Stimulated activated CD4-positive, alpha-beta T cell treated with anti-CD3 and anti-CD28 coated beads, Interleukin-4, amount 100 ng/mL, for 48 hours (primary cell): Measurements from ENCODE around the gene PHTF1.

Experiments used
- DNase-seq, 2 donors: peaks; one replicate each; pipeline ENCODE4 v3.0.0-alpha.2; 2020; ENCODE audit warnings: low read depth in 2 of 2

Gene PHTF1

DNA sequence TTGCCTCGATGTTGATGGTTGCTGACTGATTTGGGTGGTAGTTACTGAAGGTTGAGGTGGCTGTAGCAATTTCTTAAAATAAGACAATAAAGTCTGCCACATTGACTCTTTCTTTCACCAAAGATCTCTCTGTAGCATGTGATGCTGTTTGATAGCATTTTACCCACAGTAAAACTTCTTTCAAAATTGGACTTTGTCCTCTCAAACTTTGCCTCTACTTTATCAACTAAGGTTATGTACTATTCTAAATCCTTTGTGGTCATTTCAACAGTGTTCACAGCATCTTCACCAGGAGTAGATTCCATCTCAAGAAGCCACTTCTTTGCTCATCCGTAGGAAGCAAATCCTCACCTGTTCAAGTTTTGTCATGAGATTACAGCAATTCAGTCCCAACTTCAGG is 93.2 kb downstream of the PHTF1 start:
- DNase-seq: no peak

DNA sequence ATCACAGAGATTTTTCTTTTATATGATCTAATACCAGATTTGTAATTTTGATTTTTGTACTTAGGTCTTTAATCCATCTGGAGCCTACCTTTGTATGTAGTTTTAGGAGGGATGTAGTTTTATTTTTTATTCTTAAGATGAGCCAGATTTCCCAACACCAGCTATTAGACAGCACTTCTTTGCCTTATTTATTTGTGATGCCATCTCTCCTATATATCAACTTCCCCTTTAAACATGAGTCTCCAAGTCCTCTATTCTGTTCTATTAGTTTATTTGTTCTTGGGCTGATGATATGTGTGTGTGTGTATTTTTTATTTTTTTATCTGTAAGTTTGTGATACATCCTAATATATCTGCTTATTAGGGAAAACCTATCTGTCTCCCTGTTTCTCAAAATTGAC is 94.2 kb downstream of the PHTF1 start:
- DNase-seq: no peak

DNA sequence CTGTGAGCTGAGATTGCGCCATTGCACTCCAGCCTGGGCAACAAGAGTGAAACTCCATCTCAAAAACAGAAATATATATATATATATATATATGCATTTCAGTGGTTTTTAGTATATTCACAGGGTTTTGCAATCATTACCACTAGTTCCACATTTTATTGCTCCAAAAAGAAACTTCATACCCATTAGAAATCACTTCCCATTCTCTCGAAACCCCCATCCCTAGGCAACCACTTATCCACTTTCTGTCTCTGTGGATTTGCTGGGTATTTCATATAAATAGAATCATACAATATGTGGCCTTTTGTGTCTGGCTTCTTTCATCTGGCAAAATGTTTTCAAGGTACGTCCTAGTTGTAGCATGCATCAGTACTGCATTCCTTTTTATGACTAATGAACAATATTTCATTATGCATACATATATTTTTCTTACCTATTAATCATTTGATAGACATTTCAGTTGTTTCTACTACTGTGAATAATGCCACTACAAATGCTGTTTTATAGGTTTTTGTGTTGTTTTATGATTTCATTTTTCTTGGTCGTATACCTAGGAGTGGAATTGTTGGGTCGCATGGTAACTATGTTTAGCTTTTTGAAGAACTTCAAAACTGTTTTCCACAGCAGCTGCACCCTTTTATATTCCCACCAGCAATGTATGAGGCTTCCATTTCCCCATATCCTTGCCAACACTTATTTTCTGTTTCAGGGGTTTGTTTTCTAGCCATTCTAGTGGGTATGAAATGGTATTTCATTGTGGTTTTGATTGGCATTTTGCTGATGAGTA is 95.9 kb downstream of the PHTF1 start:
- no peak for DNase-seq

DNA sequence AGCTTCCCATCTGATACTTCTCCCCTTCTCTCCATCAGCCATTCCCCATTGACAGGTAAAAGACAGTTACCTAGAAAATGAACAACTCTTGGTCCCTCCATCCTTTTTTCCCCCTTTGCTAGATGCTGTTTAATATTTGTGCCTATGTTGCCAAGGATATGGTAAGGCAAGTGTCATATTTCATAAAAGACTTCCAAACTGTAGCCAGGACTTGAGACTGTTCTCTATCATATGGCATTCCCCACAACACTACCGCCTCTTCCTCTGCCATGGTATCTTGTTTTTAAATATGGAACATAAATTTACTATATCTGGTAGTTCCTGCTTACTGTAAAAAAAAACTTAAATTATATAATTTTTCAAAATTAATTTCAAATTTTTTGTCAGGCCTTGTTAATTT is 97.2 kb downstream of the PHTF1 start:
- no peak for DNase-seq

DNA sequence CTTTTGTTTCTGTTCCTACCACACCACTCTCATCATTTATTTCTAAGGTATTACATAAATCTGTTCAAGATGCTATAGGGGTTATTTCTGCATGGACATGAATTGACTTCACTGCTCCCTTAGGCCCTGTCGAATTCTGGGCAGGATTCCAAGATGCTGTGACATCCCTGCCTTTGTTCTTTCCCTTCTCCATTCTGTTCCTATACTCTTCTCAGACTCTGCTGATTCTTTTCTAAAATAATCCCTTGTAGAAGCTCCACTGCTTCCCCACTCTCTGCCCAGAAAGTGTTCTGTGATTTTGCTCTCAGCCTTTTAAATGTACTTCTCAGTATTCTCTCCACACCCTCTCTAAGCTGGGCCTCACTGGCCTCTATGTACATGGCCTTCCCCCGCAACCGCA is 99.2 kb downstream of the PHTF1 start:
- DNase-seq: no peak

DNA sequence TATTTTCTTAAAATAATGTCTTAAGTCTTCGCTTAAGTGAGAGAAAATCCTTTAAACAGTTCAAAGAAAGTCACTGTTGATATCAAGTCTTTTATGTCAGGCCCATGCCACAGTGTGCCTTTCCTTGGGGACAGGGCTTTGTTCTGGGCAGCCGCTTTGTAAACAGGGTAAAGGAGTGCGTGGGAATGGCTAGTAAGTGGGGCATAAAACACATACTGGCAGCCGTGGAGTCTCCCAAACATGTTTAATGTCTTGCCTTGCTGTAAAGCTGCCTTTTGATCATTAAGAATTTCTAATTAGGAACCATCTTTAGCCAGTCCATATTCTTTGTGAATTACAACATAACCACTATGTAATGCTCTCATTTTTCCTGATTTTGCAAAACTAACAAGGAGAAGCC is 99.7 kb downstream of the PHTF1 start:
- DNase-seq: no peak

DNA sequence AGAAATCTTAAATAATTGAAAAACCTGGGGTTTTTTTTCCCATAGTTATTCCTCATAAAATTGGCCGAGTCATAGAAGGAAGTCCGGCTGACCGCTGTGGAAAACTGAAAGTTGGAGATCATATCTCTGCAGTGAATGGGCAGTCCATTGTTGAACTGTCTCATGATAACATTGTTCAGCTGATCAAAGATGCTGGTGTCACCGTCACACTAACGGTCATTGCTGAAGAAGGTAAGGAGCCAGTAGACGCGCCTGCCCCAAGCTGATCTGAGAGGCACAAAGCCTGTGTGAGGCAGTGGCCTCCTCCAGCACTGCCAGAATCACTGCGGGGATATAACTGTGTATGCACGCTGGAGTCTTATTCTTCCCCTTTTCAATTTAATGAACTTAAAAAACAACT is 100.3 kb downstream of the PHTF1 start:
- DNase-seq: no peak

DNA sequence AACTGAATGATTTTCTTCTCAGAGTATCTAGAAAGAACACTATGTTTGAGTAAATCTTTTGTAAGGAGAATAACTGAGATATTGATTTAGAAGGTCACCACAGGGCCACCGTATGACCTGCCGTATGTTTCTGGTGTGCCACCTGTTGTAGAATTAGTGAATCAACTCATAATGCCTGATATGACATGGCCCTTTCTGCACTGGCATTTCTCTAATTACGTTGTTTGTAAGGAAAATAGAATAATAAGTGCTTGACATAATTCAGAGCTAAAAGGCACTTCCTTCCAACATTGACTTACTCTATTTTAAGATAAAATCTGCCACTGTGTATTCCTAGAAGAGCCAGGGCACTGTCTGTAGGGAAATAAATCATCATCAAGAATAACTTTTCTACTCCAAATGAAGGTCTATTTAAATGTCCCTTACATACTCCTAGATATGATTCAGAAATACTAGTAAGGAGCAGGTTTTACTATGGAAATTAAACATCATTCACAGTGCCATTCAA is 101.7 kb downstream of the PHTF1 start:
- DNase-seq: no peak

DNA sequence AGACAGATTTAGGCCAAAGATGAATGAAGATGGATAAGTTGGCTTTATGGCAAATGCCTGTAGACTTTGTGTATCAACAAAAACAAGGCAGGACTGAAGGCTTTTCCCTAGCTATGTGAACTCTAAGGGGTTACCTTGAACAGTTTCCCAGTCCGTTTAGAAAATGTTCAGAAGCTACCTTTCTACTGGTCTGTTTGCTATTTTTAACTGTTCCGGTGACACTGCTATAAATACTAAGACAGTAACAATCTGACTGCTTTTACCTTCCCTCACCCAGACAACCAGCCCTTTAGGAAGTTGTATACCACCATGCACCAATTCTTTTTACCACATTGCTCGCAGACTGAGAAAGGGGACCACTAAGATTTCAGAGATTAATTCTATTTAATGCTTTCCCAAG is 102.2 kb downstream of the PHTF1 start:
- no peak for DNase-seq

DNA sequence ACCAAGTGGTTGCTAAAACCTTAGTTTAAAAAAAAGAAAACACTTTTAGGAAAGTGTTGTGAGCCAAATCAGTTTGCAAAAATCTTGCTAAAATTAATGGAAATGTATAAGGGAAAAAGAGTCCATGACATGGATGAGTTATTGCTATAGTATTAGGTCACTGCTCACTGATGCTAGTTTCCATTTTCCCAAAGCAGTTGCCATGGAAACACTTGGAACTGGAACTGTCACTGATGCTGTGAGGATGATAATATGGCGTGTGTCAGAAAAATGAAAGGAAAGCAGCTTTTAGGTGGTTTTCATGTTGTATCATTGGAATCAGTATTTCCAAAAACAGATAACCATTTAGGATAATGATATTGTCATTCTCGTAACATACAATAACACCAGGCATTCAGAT is 104.4 kb downstream of the PHTF1 start:
- DNase-seq: no peak

DNA sequence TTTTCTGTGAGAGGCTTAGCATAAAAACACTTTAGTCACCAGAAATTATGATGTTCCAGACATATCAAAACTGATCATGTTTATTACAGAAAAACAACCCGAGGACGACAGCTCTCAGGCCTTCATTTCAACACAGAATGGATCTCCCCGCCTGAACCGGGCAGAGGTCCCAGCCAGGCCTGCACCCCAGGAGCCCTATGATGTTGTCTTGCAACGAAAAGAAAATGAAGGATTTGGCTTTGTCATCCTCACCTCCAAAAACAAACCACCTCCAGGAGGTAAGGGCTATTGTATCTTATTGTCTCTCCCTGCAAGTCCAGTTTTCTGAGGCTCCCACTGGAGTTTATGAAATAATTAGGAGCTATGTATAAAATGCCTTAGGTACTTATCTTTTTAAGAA is 105.5 kb downstream of the PHTF1 start:
- no peak for DNase-seq

DNA sequence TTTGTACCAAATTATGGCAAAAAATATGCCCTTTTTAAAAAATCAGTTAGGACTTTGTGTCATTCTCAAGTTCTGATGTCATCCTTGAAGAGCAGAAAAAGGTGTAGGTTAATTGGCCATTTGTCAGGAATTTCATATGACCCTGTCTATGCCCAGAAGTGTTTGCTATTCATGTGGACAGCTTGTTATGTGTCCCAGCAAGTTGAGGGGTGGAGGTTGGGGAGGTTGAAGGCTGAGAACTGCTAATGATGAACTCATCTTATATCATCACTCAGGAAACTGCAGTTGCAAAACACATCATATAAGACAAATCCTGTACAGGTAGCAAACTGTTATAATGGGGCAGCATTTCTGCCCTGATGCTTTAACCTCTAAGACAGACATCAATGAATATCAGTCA is 106.5 kb downstream of the PHTF1 start:
- DNase-seq: no peak

DNA sequence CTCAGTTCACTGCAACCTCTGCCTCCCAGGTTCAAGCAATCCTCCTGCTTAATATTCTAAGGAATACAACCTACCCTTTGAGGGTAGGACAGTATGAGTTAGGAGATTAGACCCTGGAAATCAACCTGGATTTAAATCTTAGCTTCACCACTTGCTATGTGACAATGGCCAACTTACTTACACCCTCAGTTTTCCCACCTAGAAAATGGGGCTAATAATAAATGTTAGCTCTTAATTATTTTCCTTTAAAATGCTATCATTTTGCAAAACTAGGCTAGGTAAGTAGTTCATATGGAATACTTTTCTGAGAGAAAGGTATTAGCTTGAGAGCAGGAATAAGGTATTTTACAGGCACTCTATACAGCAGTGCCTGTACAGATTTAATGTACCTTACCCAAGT is 110.8 kb downstream of the PHTF1 start:
- DNase-seq: no peak

DNA sequence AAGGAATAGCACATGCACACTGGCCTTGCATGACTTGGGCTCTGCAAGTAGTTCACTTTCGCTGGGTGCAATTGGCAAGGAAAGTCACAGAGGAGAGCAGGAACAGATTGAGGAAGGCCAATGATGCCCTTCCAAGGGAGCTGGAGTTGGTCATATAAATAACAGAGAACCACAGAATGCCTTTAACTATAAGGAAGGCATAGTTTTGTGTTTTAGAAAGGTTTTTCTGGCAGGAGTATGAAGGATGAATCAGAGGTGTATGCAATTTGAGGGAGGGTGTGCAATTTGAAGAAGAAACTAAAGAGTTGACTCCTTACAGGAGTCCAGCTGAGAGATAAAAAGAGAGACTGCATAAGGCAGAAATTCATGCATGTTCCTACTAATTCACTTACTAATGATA is 112.1 kb downstream of the PHTF1 start:
- no peak for DNase-seq
